Tibial nerve (tissue), 4 donors: Measurements from ENCODE around the gene MET.

Experiments used
- CTCF ChIP-seq, 5 experiments: fragments of 200-600 bp in 3 of 5; fragments of 450-650 bp in 2 of 5; sonication (generic) in 3 of 5; IDR thresholded peaks; one replicate each; pipeline ENCODE4 v1.5.1; 2016 to 2019; ENCODE audit warnings: antibody characterized with exemption in 5 of 5, mild to moderate bottlenecking in 3 of 5, moderate library complexity in 2 of 5
- EP300 ChIP-seq, 2 donors: sonication (generic); formaldehyde crosslinking; IDR thresholded peaks; one replicate each; pipeline ENCODE4 v1.6.1; 2017; ENCODE audit warnings: antibody characterized with exemption in 2 of 2, mild to moderate bottlenecking in 1 of 2
- POLR2A ChIP-seq, 2 donors: fragments of 450-650 bp; IDR thresholded peaks; one replicate each; pipeline ENCODE4 v1.6.1; 2017; ENCODE audit warnings: antibody characterized with exemption in 2 of 2, mild to moderate bottlenecking in 2 of 2, moderate library complexity in 2 of 2

GRCh38 chr7:116708248-116708647, 36.3 kb downstream of the MET start:
- TF ChIP-seq CTCF (IDR thresholded peaks at IDR 0.05), result no peak
- TF ChIP-seq POLR2A (IDR thresholded peaks at IDR 0.05), result no peak
- TF ChIP-seq EP300 (IDR thresholded peaks at IDR 0.05), result no peak
